Measurements from ENCODE around the gene WNT16.

WNT16 gene, protein sequence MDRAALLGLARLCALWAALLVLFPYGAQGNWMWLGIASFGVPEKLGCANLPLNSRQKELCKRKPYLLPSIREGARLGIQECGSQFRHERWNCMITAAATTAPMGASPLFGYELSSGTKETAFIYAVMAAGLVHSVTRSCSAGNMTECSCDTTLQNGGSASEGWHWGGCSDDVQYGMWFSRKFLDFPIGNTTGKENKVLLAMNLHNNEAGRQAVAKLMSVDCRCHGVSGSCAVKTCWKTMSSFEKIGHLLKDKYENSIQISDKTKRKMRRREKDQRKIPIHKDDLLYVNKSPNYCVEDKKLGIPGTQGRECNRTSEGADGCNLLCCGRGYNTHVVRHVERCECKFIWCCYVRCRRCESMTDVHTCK

DNA sequence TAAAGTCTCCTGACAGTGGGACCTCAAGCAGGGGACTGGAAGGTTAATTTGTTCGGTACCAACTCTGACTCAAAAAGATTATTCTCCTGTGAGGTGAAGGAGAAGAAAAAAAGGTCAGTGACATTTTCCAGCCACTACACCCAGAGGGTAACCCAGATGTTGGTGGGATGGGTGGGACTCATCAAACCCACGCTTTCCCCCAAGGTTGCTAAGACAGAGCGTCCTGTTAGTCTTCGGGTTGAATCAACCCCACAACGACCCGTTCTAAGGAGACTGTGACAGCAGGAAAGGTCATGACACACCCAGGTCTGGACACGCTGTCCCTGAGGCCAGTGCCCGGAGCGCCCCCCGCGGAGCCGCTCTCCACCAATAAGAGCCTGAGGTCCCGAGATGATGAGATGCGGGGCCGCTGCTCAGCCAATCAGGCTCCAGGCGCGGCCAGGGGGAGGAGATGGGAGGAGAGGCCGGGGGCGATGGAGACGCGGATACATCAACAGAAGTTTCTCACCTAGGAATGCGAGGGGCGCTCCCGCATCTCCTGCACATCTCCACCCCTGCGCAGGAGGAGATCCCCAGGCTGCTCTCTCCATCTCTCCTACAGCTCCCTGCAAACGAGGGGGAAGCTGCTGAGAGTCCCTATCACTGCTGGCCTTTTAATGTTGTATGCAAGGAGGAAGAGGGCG lies at the start of gene WNT16:
TSS of gene WNT16 (plus strand) at position 493 of the 683 bp plus-strand sequence. CDS start 293 bp downstream, outside the sequence.
- ChIA-PET POLR2A (no interaction called here), CTCF (no interaction called here)
- TF ChIP-seq FOXA1 (IDR thresholded peaks at IDR 0.05) = no peak
- no peak for TF ChIP-seq BHLHE40 (IDR thresholded peaks at IDR 0.05; ENCODE audit: borderline replicate concordance)
- TF ChIP-seq SP1 (IDR thresholded peaks at IDR 0.05) = no peak
- TF ChIP-seq FOXK2 (IDR thresholded peaks at IDR 0.05) = no peak
- TF ChIP-seq CTBP1 (IDR thresholded peaks at IDR 0.05; ENCODE audit: borderline replicate concordance) = no peak
- no peak for TF ChIP-seq ELF4 (IDR thresholded peaks at IDR 0.05)
- no peak for TF ChIP-seq ARNT (IDR thresholded peaks at IDR 0.05)
- TF ChIP-seq FOXM1 (IDR thresholded peaks at IDR 0.05; ENCODE audit: borderline replicate concordance) = no peak
- TF ChIP-seq, protein P1, sequence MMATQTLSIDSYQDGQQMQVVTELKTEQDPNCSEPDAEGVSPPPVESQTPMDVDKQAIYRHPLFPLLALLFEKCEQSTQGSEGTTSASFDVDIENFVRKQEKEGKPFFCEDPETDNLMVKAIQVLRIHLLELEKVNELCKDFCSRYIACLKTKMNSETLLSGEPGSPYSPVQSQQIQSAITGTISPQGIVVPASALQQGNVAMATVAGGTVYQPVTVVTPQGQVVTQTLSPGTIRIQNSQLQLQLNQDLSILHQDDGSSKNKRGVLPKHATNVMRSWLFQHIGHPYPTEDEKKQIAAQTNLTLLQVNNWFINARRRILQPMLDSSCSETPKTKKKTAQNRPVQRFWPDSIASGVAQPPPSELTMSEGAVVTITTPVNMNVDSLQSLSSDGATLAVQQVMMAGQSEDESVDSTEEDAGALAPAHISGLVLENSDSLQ (IDR thresholded peaks at IDR 0.05) = no peak
- no peak for TF ChIP-seq HDGF (IDR thresholded peaks at IDR 0.05; ENCODE audit: borderline replicate concordance)
- TF ChIP-seq L3MBTL2 (conservative IDR thresholded peaks at IDR 0.05) = no peak
- TF ChIP-seq ZNF384 (IDR thresholded peaks at IDR 0.05) = no peak
- no peak for DNase-seq (ENCODE audit: extremely low spot score)

DNA sequence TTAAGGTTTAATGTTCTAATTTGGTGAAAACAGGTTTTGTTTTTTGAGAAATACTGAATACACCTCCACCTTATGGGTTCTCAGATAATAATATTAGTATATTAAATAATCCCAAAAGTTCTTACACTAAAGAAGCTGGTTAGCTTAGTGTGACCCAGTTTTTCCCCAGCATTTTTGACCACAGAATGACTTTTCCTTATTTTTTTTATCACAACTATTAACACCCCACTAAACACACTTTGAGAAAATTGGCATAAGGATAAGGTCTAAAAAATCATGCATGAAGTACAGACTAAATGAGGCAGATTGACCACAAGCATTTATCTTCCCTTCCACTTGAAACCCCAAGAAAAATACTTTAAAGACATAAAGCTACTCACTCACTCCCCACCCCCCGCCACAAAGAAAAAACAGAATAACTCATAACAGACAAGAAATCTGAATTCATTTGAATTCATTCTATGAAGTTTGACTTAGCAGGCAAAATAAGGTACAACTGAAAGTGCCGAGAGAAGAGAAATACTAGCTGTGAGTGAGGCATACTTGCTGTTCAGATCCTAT lies 49.7 kb upstream of the WNT16 start:
- TF ChIP-seq, protein P1 (IDR thresholded peaks at IDR 0.05) = no peak
- TF ChIP-seq SP1 (IDR thresholded peaks at IDR 0.05) = no peak
- no peak for TF ChIP-seq LEF1 (IDR thresholded peaks at IDR 0.05; ENCODE audit: borderline replicate concordance)
- no peak for TF ChIP-seq ARNT (IDR thresholded peaks at IDR 0.05)
- TF ChIP-seq SUZ12 (IDR thresholded peaks at IDR 0.05) = no peak
- no peak for TF ChIP-seq FOXA1 (IDR thresholded peaks at IDR 0.05)
- TF ChIP-seq L3MBTL2 (conservative IDR thresholded peaks at IDR 0.05) = no peak
- TF ChIP-seq FOXK2 (IDR thresholded peaks at IDR 0.05) = no peak
- TF ChIP-seq ELF4 (IDR thresholded peaks at IDR 0.05) = no peak
- no peak for TF ChIP-seq NFRKB (IDR thresholded peaks at IDR 0.05)
- TF ChIP-seq CTBP1 (IDR thresholded peaks at IDR 0.05; ENCODE audit: borderline replicate concordance) = no peak
- no peak for TF ChIP-seq TARDBP (IDR thresholded peaks at IDR 0.05)
- no peak for TF ChIP-seq ZNF384 (IDR thresholded peaks at IDR 0.05)
- no peak for TF ChIP-seq BHLHE40 (IDR thresholded peaks at IDR 0.05; ENCODE audit: borderline replicate concordance)
- no peak for TF ChIP-seq HDGF (IDR thresholded peaks at IDR 0.05; ENCODE audit: borderline replicate concordance)
- TF ChIP-seq FOXM1 (IDR thresholded peaks at IDR 0.05; ENCODE audit: borderline replicate concordance) = no peak
- POLR2A ChIA-PET = no interaction called here
- CTCF ChIA-PET = no interaction called here
- DNase-seq (ENCODE audit: extremely low spot score) = no peak

DNA sequence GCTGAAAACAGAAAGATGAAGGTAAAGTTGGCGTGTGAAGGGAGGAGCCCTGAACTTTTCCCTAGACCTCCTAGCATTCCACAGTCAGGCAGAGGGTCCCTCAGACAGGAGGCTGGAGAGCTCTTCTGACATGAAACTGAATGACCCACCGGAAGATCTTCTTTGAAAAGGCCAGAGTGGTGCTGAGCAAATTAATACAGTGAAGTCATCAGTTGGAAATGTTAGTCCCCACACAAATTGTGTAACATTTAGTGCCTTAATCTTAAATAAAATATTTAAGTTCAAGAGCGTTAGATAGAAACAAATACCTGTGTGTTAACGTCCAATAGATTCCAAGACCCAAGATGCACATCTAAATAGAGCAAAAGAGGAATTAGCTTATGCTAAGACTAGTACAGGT lies 49.0 kb upstream of the WNT16 start:
- CTCF ChIA-PET = no interaction called here
- TF ChIP-seq LEF1 (IDR thresholded peaks at IDR 0.05; ENCODE audit: borderline replicate concordance) (no peak), BHLHE40 (IDR thresholded peaks at IDR 0.05; ENCODE audit: borderline replicate concordance) (no peak), TARDBP (IDR thresholded peaks at IDR 0.05) (no peak), NFRKB (IDR thresholded peaks at IDR 0.05) (no peak), ELF4 (IDR thresholded peaks at IDR 0.05) (no peak)
- TF ChIP-seq, protein P1 (IDR thresholded peaks at IDR 0.05) = no peak
- POLR2A ChIA-PET = no interaction called here
- no peak for DNase-seq (ENCODE audit: extremely low spot score)

DNA sequence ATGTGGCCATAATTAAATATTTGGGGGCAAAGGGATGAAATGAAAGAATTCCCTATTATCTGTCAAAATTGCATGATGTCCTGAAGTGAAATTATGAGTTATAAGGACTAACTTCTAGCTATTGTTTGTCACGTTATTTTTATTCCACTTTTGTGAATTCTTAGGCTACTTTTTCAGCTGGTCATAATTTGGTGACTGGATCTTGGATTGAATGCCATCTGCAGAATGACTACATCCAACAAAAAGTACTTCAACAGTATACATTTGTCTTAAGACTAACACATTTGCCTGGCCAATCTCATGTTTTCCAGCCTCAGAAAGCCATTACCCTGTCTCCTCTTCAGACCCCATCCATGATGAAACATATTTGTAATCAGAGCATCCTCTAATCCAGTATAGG lies 48.1 kb upstream of the WNT16 start:
- ChIA-PET POLR2A (no interaction called here), CTCF (no interaction called here)
- no peak for DNase-seq (ENCODE audit: extremely low spot score)
- TF ChIP-seq NFRKB (IDR thresholded peaks at IDR 0.05) = no peak
- no peak for TF ChIP-seq FOXM1 (IDR thresholded peaks at IDR 0.05; ENCODE audit: borderline replicate concordance)
- TF ChIP-seq LEF1 (IDR thresholded peaks at IDR 0.05; ENCODE audit: borderline replicate concordance) = no peak
- no peak for TF ChIP-seq FOXA1 (IDR thresholded peaks at IDR 0.05)
- TF ChIP-seq, protein P1 (IDR thresholded peaks at IDR 0.05) = no peak
- no peak for TF ChIP-seq FOXK2 (IDR thresholded peaks at IDR 0.05)
- no peak for TF ChIP-seq HDGF (IDR thresholded peaks at IDR 0.05; ENCODE audit: borderline replicate concordance)
- no peak for TF ChIP-seq SUZ12 (IDR thresholded peaks at IDR 0.05)
- no peak for TF ChIP-seq ZNF384 (IDR thresholded peaks at IDR 0.05)
- no peak for TF ChIP-seq BHLHE40 (IDR thresholded peaks at IDR 0.05; ENCODE audit: borderline replicate concordance)
- no peak for TF ChIP-seq SP1 (IDR thresholded peaks at IDR 0.05)
- no peak for TF ChIP-seq TARDBP (IDR thresholded peaks at IDR 0.05)
- no peak for TF ChIP-seq CTBP1 (IDR thresholded peaks at IDR 0.05; ENCODE audit: borderline replicate concordance)
- TF ChIP-seq L3MBTL2 (conservative IDR thresholded peaks at IDR 0.05) = no peak
- no peak for TF ChIP-seq ELF4 (IDR thresholded peaks at IDR 0.05)
- no peak for TF ChIP-seq ARNT (IDR thresholded peaks at IDR 0.05)

DNA sequence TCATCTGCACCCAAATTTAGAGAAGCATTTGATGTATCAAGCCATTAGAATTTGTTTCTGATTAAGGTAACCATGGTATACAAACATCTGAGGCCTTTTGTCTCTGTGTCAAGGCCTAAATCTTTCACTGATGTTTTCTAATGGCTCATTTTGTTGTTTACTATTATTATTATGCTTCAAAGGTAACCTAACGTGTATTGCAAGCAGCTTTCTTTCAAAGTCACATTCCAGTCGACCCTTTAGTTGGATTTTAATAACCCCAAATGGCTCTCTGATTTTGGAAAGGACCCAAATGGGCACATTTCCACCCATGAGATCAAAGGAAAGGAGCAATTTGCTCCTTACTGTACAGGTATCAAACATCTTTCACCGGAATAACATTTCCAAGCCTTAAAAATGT lies 46.7 kb upstream of the WNT16 start:
- DNase-seq (ENCODE audit: extremely low spot score) = no peak
- ChIA-PET CTCF (no interaction called here), POLR2A (no interaction called here)
- TF ChIP-seq LEF1 (IDR thresholded peaks at IDR 0.05; ENCODE audit: borderline replicate concordance) = no peak
- TF ChIP-seq L3MBTL2 (conservative IDR thresholded peaks at IDR 0.05) = no peak
- TF ChIP-seq FOXK2 (IDR thresholded peaks at IDR 0.05) = no peak
- TF ChIP-seq ELF4 (IDR thresholded peaks at IDR 0.05) = no peak
- TF ChIP-seq, protein P1 (IDR thresholded peaks at IDR 0.05) = no peak
- TF ChIP-seq ARNT (IDR thresholded peaks at IDR 0.05) = no peak
- TF ChIP-seq FOXM1 (IDR thresholded peaks at IDR 0.05; ENCODE audit: borderline replicate concordance) = no peak
- TF ChIP-seq BHLHE40 (IDR thresholded peaks at IDR 0.05; ENCODE audit: borderline replicate concordance) = no peak
- TF ChIP-seq HDGF (IDR thresholded peaks at IDR 0.05; ENCODE audit: borderline replicate concordance) = no peak
- no peak for TF ChIP-seq NFRKB (IDR thresholded peaks at IDR 0.05)
- TF ChIP-seq CTBP1 (IDR thresholded peaks at IDR 0.05; ENCODE audit: borderline replicate concordance) = no peak

Data from HEK293T (cell line).